ENCODE measurements around the gene CLCN7.
"Not testable (repeated sequence)": the region's sequence is repeated elsewhere in the genome, so short reads cannot be mapped to it uniquely, and the experiment has no call there.

The CLCN7 gene

GRCh38 chr16:1485847-1486496 is 11.1 kb upstream of the CLCN7 start:
- no peak overlapping the region for H3K4me3 ChIP-seq (ENCODE audit: low read depth, low read length)
- TF ChIP-seq CTCF (IDR thresholded peaks at IDR 0.05; ENCODE audit: low read depth, low read length): no peak

- no peak for TF ChIP-seq CTCF (IDR thresholded peaks at IDR 0.05; ENCODE audit: low read depth, low read length)
- no peak overlapping the region for H3K4me3 ChIP-seq (ENCODE audit: low read depth, low read length)
These were observed 7.3 kb upstream of the CLCN7 start for GRCh38 chr16:1481906-1482835.

- not testable (repeated sequence) for H3K4me3 ChIP-seq (ENCODE audit: low read depth, low read length)
These were observed 4.1 kb upstream of the CLCN7 start for GRCh38 chr16:1478937-1479336.

- H3K4me3 ChIP-seq (ENCODE audit: low read depth, low read length): no peak overlapping the region
- no peak for TF ChIP-seq CTCF (IDR thresholded peaks at IDR 0.05; ENCODE audit: low read depth, low read length)
These were observed 2.2 kb upstream of the CLCN7 start for GRCh38 chr16:1477033-1477432.

GRCh38 chr16:1475552-1476114 is 805 bp upstream of the CLCN7 start:
- no peak for TF ChIP-seq CTCF (IDR thresholded peaks at IDR 0.05; ENCODE audit: low read depth, low read length)
- H3K4me3 ChIP-seq (ENCODE audit: low read depth, low read length): peak overlapping the region; percentile 71

- no peak for TF ChIP-seq CTCF (IDR thresholded peaks at IDR 0.05; ENCODE audit: low read depth, low read length)
- H3K4me3 ChIP-seq (ENCODE audit: low read depth, low read length): peak overlapping the region; percentile 71
These were observed 589 bp downstream of the CLCN7 start for GRCh38 chr16:1474082-1474795.

GRCh38 chr16:1472974-1473373 is 1.9 kb downstream of the CLCN7 start:
- TF ChIP-seq CTCF (IDR thresholded peaks at IDR 0.05; ENCODE audit: low read depth, low read length): no peak
- no peak overlapping the region for H3K4me3 ChIP-seq (ENCODE audit: low read depth, low read length)

All from WI38 (cell line).